RWPE1 (cell line): Measurements from ENCODE around the gene PDE5A.
"Not testable (repeated sequence)": the region's sequence is repeated elsewhere in the genome, so short reads cannot be mapped to it uniquely, and the experiment has no call there.

ENCODE experiments used
- CTCF ChIA-PET: fragments of 350-600 bp; sonication (Branson Sonifier 250); formaldehyde crosslinking; extraction: SDS; loops from one replicate; lab custom pipeline; 2021; lab: Yijun Ruan, JAX
- POLR2A ChIA-PET: fragments of 400-600 bp; formaldehyde crosslinking; extraction: SDS; loops from one replicate; lab custom pipeline; 2020; ENCODE audit warnings: antibody characterized with exemption; ENCODE audit not compliant: low non-redundant PET; lab: Yijun Ruan, JAX
- DNase-seq: peaks from one replicate; pipeline ENCODE4 v3.0.0; 2012; ENCODE audit warnings: low spot score
- H3K27ac ChIP-seq: fragments of 450-650 bp; 2 replicates; pipeline ENCODE4 v1.5.1; 2017
- TF ChIP-seq, protein P1 (sequence below): fragments of 450-650 bp; conservative IDR thresholded peaks from 2 replicates; pipeline ENCODE4 v1.5.1; 2017; ENCODE audit warnings: low read depth, mild to moderate bottlenecking

PDE5A gene

DNA sequence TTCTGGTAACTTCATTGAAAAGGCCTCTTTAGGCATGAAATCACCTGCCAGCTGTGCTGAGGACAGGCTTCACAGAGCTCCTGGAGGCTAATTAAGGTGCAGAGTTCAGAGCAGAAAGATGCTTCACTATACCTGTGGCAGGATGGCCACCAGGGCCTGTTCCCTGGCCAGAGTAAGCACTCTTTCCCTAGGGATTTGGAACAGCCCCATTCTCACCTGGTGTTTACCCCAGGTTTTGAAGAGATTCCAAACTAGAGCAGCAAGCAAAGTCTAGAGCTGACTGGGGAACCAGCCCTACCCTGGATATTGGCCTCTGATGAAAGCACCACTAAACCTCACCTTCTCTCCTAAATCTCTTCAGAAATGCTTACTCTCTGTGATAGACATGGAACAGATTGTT lies 148.8 kb downstream of the PDE5A start:
- CTCF ChIA-PET = no interaction called here
- TF ChIP-seq, protein P1, sequence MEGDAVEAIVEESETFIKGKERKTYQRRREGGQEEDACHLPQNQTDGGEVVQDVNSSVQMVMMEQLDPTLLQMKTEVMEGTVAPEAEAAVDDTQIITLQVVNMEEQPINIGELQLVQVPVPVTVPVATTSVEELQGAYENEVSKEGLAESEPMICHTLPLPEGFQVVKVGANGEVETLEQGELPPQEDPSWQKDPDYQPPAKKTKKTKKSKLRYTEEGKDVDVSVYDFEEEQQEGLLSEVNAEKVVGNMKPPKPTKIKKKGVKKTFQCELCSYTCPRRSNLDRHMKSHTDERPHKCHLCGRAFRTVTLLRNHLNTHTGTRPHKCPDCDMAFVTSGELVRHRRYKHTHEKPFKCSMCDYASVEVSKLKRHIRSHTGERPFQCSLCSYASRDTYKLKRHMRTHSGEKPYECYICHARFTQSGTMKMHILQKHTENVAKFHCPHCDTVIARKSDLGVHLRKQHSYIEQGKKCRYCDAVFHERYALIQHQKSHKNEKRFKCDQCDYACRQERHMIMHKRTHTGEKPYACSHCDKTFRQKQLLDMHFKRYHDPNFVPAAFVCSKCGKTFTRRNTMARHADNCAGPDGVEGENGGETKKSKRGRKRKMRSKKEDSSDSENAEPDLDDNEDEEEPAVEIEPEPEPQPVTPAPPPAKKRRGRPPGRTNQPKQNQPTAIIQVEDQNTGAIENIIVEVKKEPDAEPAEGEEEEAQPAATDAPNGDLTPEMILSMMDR = no peak
- DNase-seq = no peak
- POLR2A ChIA-PET = no interaction called here
- no peak overlapping the region for H3K27ac ChIP-seq

- TF ChIP-seq, protein P1 = no peak
- ChIA-PET POLR2A (no interaction called here), CTCF (no interaction called here)
- DNase-seq = no peak
- H3K27ac ChIP-seq = no peak overlapping the region
Measured at GRCh38 chr4:119479180-119479808, 149.3 kb downstream of the PDE5A start.

- H3K27ac ChIP-seq = no peak overlapping the region
- ChIA-PET POLR2A (no interaction called here), CTCF (no interaction called here)
- no peak for DNase-seq
- TF ChIP-seq, protein P1 = no peak
Measured at GRCh38 chr4:119478446-119479179, 150.0 kb downstream of the PDE5A start.

DNA sequence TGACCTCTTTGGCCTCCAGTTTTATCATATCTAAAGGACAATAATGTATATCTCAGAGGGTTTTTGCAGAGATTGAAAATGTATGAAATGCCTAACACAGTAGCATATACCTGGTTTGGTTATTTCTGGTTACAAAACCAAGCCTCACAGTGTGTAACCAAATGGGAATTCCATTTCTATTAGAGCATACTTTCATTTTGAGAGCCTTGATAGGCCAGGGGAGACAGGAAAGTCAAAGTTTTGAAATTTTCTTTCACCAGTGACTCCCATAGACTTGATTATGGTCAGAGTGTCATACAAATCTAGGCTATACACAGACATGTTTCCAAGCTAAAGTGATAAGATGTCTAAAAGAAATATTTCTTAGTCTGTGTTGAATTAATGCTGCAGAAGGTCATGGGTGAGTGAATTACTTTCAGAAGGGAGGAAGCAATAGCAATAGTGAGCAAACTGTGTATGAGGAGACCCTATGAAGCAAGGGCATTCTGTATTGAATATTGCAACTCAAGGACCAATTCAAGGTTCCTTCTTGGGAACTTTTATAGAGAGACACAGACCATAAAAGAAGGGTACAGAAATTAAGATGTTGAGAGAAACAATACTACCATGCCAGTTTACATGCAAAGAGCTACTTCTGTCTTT lies 151.1 kb downstream of the PDE5A start:
- TF ChIP-seq, protein P1 = no peak
- DNase-seq = no peak
- H3K27ac ChIP-seq = no peak overlapping the region
- ChIA-PET POLR2A (no interaction called here), CTCF (no interaction called here)

- POLR2A ChIA-PET = no interaction called here
- CTCF ChIA-PET = no interaction called here
Measured at GRCh38 chr4:119471259-119471658, 157.3 kb downstream of the PDE5A start.

GRCh38 chr4:119470737-119471063 lies 157.9 kb downstream of the PDE5A start:
- H3K27ac ChIP-seq, POLR2A ChIA-PET, CTCF ChIA-PET, DNase-seq: not testable (repeated sequence)

More at GRCh38 chr4:119471259-119471658, 157.3 kb downstream of the PDE5A start:
- TF ChIP-seq, protein P1 = no peak
- no peak overlapping the region for H3K27ac ChIP-seq
- DNase-seq = no peak

- POLR2A ChIA-PET, H3K27ac ChIP-seq, CTCF ChIA-PET, DNase-seq: not testable (repeated sequence)
Measured at GRCh38 chr4:119470021-119470736, 158.4 kb downstream of the PDE5A start.

DNA sequence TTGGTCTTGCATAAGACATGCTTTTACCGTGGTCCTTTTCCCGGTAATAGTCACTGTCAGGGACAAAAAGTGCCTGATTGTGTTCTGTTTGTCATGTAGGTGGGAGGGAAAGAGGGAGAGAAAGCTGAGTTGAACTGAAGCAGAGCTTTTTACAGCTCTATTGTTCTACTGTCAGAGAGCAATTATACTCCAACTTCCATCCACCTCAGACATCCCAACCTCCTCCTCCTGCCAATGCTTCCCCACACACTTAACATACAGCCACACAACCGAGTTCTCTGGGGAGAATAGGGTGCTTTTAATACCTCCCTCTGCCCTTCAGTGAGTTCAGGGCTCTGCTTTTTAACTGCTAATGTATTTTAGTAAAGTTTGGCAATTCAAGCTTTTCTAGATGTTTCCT lies 159.6 kb downstream of the PDE5A start:
- DNase-seq, POLR2A ChIA-PET, H3K27ac ChIP-seq: not testable (repeated sequence)
- CTCF ChIA-PET = interaction anchor here (0.7 kb wide), 1 partner anchor 382 kb away, joined by 4 read pairs; no protein-coding TSS in a partner anchor

DNA sequence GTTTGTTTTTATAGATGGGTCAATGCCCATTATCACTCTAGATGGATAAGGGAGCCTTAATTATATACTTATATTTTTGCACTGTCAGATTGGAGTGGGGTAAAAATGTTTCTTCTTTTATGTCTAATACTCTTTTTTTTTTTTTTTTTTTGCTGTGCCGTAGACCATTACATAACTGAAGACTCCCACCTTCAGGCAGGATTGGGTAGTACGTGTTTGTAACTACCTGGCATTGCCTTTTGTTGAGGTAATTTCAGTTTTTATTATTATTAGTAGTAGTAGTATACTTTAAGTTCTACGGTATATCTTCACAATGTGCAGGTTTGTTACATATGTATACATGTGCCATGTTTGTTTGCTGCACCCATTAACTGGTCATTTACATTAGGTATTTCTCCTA lies 165.9 kb downstream of the PDE5A start:
- POLR2A ChIA-PET, DNase-seq, H3K27ac ChIP-seq, CTCF ChIA-PET: not testable (repeated sequence)

- POLR2A ChIA-PET, CTCF ChIA-PET, DNase-seq: not testable (repeated sequence)
- H3K27ac ChIP-seq = peak overlapping the region; percentile 85
Measured at GRCh38 chr4:119455734-119456133, 172.9 kb downstream of the PDE5A start.
